Occipital lobe (tissue), 2 donors: Measurements from ENCODE around the gene FBXO47. TPM values are rescaled to one million over a fixed set of nuclear protein-coding genes. Genes with fewer than 3 reads are reported as not detected.
"Not testable (repeated sequence)": the region's sequence is repeated elsewhere in the genome, so short reads cannot be mapped to it uniquely, and the experiment has no call there.

Experiments
- DNase-seq: peaks from one replicate; lab custom pipeline; 2025; lab: John Stamatoyannopoulos, UW
- total RNA-seq: library from RNA; depleted of rRNA; stranded (reverse); fragments of >200 nt; gene quantifications from one replicate; pipeline ENCODE4 v1.2.3, GENCODE V29; 2014

The FBXO47 gene
- total RNA-seq, 1 donor from 2014 or later: not detected

DNA sequence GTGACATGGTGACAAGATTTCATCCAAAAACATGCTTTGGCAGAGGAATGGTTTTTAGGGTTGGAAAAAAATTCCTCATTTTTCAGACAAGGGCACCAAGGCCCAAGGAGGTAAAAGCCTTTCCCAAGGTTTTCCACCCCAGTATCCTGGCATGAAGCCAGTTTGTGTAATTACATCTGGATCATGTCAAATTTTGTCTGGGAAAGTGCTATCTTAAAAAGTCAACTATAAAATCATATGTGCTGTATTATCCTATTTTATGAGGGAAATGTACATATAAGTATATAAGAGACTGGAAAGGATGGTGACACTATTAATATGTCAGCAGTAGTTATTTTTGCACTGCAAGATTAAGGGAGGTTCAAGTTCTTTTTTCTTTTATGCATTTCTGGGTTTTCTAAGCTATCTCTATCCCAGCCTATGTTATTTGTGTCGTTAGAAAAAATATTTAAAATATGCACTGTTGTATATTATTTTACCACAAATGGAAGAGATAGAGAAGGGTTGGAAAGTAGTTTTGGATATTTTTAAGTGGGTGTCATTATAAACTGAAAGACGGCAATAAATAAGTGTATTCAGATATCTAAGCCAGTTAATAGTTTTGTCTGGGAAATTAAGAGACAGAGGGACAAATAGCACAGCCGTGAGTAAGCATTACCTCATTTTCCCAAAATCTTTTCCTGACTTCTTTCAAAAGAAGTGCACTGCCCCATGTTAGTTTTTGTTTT, 13.5 kb upstream of the FBXO47 start:
- no peak for DNase-seq

DNA sequence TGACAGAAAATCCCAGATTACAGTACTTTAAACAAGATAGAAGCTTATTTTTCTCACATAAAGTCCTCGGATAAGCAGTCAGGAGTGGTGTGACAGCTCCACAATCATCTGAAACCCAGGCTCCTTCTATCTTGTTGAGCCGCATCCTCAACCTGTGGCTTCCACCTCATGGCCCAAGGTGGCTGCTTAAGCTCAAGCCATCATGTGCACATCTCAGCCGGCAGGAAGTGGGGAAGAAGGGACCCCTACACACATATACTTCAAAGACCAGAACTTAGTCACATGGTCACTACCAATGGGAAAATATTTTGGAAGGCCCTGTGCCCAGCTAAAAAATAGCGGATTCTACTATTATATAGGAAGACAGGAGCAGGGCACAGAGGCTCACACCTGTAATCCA, 11.0 kb upstream of the FBXO47 start:
- DNase-seq: no peak

DNA sequence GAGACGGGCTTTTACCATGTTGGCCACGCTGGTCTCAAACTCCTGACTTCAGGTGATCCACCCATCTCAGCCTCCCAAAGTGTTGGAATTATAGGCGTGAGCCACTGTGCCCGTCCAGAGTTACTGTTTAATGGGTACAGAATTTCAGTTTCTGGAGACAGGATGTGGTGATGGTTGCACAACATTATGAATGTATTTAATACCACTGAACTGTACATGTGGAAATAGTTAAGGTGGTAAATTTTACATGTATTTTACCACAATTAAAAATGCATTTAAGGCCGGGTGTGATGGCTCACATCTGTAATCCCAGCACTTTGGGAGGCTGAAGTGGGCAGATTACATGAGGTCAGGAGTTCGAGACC, 9.0 kb upstream of the FBXO47 start:
- DNase-seq: not testable (repeated sequence)

DNA sequence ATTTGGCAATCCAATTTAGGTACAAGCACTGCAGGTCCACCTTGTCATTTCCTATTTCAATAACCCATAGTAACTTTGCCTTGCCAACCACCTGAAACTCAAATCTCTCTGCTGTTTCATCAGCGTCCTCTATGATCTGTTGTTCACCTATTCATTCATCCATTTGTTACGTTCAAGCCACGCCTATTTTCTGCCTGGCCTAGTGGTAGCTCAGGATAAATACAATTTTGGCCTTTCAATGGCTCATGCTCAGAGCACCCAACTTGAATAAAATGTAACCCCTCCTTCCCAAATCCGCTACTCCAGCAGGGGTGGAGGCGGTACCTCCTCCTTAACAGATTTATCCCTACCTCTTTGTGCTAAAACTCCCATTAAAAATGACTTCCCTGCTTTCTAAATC, 3.6 kb upstream of the FBXO47 start:
- DNase-seq: no peak

DNA sequence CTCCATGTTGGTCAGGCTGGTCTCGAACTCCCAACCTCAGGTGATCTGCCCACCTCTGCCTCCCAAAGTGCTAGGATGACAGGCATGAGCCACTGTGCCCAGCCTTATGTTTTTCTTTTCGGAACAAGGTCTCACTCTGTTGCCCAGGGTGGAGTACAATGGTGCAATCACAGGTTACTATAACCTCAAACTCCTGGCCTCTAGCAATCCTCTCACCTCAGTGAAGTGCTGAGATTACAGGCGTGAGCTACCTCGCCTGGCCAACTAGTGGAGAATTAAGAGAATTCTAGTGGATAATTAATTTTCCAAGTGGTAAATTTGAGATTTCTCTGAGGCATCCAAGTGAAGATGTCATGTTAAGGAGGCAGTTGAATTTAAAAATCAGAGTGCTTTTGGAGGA, 2.9 kb upstream of the FBXO47 start:
- DNase-seq: no peak

DNA sequence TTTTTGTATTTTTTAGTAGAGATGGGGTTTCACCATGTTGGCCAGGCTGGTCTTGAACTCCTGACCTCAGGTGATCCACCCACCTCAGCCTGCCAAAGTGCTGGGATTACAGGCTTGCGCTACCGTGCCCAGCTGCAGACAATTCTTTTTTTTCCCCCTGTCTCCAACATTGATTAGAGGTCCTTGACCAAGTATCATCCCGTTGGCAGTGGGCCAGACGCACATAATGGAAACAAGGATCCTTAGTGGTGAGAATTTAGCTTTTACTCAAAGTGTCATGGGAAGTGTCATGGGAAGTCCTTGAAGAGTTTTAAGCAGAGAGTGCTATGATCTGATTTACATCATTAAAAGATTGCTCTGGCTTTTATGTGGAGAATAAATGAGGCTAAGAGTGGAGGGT, 2.1 kb upstream of the FBXO47 start:
- DNase-seq: no peak

DNA sequence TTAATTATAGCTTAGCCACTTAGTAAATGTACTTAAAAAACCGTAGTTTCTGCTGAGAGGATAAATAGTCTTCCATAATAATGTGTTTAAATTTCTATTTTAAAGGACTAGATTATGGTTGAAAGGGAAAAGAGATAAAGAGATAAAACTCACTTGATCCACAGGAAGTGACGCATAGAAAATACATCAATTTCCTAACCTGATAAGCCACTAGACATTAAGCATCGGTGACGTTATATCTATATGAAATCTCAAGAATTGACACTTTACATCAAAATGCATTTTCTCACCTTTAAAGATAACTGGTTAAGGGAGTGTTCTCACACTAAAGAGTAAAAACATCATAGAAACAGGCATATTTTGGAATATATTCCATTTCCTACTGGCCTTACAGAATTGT, 5.8 kb downstream of the FBXO47 start:
- DNase-seq: no peak

DNA sequence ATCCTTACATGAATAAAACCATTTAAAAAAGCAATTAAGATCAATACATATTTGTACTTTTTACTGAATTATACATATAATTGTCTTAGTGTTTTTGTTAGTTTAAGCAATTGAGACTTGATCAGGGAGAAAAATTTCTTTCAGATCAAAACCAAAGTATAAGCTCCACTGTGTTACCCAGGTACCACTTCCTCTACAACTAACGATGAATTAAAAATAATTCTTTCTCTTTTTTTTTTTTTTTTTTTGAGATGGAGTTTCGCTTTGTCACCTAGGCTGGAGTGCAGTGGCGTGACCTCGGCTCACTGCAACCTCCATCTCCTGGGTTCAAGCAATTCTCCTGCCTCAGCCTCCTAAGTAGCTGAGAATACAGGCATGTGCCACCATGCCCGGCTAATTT, 6.8 kb downstream of the FBXO47 start:
- no peak for DNase-seq

DNA sequence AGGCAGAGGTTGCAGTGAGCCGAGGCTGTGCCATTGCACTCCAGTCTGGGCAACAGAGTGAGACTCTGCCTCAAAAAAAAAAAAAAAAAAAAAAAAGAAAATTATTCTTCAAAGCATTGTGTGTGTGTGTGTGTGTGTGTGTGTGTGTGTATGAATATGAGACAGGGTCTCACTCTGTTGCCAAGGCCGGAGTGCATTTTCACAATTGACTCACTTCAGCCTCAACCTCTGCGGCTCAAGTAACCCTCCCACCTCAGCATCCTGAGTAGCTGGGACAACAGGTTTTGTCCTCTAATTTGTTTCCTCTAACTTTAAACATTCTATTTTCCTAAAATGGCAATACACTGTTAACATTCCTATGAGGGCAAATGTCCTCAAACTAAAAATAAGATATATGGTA, 7.7 kb downstream of the FBXO47 start:
- no peak for DNase-seq

DNA sequence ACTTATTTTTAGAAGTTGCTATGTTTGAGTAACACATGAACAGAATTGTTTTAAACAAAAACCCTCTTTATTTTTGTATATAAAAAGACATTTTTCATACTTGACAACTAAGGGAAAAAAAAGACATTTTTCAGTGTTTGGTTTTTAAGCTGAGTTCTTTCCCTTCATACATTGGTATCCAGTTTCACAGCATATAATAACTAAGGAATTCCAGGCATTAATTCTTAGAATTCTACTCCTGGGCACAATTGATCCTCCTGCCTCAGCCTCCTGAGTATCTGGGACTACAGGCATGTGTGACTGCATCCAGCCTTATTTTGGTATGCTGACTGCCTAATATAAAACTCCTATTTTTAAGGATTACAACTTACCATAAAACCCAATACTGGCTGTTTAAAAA, 8.4 kb downstream of the FBXO47 start:
- DNase-seq: no peak

DNA sequence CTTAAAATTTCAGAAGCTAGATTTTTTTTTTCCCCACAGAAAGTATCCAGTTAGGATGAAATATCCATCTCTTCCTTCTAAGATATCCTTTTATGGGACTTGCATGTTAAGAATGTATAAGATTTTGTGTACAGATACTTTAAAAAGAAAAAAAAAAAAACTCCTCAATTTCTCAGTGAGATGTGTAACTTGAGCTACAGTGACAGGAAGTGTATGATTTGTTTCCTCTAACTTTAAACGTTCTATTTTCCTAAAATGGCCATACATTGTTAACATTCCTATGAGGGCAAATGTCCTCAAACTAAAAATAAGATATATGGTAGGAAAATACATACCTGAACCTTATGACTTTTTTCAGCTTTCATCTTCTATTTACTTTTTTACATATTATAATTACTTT, 8.9 kb downstream of the FBXO47 start:
- no peak for DNase-seq

DNA sequence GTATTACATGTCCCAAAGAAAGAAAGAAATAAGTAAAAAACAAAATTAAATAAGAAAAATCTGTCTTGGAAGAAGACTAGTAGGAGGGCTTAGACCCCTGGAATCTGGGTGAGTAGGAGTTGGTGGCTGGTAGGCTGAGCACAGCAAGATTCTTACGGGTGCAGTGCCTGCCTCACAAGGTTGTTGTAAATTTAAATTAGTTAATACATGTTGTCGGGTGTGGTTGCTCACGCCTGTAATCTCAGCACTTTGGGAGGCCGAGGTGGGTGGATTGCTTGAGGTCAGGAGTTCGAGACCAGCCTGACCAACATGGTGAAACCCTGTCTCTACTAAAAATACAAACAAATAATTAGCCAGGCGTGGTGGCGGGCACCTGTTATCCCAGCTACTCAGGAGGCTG, 13.4 kb downstream of the FBXO47 start:
- not testable (repeated sequence) for DNase-seq

DNA sequence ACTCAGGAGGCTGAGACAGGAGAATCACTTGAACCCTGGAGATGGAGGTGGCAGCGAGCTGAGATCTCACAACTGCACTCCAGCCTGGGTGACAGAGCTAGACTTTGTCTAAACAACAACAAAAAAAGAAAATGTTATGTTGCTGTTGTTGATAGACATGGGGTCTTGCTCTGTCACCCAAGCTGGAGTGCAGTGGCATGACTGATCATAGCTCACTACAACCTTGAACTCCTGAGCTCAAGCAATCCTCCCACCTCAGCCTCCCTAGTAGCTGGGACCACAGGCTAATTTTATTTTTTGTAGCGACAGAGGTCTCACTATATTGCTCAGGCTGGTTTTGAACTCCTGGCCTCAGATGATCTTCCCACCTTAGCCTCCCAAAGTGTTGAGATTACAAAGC, 20.0 kb downstream of the FBXO47 start:
- DNase-seq: no peak

DNA sequence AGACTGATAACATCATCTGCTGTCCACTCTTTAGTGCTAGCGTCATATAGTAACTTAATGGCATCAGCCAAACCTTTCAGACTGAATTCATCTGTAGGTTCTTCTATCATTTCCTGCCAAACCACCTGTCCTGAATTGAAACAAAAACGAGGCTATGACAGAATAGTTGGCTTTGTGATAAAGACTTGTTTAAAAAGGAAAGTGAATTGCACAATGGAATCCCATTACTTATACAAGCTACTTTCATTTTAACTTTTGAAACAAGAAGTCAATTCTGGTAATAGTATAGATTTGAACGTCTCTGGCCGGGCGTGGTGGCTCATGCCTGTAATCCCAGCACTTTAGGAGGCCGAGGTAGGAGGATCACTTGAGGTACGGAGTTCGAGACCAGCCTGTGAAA, 23.6 kb downstream of the FBXO47 start:
- no peak for DNase-seq

DNA sequence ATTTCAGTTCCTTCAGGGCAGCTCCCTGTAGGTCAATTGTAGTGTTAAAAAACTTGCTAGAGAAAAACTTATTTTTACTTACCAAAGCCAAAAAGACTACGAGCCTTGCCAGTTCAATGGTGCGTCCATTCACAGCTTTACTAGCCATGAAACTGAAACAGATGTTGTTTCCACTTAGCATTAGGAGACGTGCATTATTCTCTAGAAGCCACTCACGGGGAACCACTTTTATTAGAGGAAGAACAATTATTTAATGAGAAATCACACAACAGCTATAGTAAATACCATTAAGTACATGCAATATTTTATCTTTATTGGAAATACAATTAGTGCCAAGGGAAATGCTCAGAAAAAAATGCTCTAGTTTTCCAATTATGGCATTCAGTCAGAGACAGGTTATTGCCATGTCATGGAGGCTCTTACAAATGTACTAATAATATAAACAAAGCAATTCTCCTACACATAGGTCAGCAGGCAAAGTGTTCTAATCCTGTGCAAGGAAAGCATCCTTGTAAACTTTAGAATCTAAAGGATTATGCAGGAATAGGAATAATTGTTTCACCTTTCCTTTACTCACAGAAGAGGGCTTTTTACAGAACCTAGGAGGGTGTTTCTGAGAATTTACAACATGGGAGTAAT, 24.4 kb downstream of the FBXO47 start:
- no peak for DNase-seq

DNA sequence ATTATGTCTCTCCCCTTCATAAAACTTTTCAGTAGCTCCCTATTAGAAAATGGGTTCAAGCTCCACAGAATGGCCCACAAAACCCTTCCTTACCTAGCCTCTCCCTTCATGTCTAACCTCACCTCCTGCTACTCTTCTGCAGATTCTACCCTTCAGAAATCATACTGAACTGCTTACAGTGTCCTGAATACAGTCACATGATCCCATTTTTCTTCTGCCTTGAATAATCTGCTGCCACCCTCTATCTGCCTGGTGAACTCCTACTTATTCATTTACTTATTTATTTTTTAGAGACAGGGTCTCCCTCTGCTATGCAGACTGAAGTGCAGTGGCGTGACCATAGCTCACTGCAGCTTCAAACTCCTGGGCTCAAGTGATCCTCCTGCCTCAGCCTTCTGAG, 26.8 kb downstream of the FBXO47 start:
- no peak for DNase-seq

DNA sequence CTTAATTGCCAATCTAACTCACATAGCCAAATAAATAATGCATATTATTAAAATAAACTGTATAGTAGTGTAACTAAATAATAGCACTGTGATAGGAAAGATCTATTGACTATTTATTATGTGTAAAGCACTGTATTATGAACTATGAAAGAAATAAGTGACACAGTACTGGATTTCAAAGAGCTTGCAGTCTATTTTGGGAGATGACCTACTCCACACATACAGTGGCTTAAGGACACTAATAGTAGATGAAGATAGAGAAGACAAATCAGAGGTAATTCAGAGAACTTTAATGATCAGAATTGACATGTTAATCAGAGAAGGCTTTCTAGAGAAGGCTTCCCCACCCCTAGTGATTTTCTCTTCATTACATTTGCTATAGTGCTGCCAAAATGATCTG, 27.2 kb downstream of the FBXO47 start:
- DNase-seq: no peak

DNA sequence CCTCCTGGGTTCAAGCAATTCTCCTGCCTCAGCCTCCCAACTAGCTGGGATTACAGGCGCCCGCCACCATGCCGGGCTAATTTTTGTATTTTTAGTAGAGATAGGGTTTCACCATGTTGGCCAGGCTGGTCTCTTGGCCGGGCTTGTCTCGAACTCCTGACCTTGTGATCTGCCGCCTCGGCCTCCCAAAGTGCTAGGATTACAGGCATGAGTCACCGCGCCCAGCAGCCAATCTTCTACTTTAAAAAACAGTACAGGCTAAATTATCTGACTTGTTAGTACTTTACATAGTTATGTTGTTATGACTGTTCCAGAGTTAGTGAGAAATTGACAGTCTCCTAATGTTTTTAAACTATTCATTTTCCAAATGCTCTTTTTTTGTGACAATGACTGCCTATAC, 33.2 kb downstream of the FBXO47 start:
- not testable (repeated sequence) for DNase-seq

DNA sequence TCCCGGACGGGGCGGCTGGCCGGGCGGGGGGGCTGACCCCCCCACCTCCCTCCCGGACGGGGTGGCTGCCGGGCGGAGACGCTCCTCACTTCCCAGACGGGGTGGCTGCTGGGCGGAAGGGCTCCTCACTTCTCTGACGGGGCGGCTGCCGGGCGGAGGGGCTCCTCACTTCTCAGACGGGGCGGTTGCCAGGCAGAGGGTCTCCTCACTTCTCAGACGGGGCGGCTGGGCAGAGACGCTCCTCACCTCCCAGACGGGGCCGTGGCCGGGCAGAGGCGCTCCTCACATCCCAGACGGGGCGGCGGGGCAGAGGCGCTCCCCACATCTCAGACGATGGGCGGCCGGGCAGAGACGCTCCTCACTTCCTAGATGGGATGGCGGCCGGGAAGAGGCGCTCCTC, 36.4 kb downstream of the FBXO47 start:
- not testable (repeated sequence) for DNase-seq

DNA sequence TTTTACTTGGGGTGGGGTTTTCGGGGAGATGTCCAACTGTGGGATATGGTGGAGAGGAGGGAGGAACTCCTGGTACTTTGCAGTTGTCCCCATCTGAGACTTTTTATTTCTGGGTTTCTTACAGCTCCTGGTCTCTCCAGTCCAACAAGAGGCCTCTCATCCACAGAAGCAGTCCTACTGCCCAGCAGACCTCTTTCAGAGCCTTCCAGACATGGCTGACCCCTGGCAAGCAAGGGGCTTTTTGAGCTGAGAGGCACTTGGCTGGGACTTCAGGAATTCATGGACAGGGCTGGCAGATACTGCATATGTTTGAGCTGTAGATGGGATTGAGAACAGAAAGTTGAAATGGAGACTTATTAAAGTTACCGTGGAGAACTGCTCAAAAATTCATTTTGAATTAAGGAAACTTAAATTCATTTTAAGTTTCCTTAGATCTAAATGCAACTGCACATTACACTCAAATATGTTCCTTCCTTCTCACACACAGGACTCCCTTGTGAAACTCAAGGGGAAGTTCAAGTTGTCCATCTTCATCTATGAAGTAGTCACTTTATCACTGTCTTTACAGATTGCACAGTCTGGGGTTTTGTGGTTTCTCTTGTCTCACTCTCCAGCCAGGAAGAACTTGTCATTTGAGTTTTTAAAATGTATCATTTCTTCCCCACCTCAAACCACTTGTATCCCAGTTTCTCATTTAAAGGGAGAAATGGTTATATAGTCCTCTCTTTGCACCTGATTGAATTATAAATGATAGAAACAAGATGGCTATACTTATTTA, 40.7 kb downstream of the FBXO47 start:
- DNase-seq: no peak

DNA sequence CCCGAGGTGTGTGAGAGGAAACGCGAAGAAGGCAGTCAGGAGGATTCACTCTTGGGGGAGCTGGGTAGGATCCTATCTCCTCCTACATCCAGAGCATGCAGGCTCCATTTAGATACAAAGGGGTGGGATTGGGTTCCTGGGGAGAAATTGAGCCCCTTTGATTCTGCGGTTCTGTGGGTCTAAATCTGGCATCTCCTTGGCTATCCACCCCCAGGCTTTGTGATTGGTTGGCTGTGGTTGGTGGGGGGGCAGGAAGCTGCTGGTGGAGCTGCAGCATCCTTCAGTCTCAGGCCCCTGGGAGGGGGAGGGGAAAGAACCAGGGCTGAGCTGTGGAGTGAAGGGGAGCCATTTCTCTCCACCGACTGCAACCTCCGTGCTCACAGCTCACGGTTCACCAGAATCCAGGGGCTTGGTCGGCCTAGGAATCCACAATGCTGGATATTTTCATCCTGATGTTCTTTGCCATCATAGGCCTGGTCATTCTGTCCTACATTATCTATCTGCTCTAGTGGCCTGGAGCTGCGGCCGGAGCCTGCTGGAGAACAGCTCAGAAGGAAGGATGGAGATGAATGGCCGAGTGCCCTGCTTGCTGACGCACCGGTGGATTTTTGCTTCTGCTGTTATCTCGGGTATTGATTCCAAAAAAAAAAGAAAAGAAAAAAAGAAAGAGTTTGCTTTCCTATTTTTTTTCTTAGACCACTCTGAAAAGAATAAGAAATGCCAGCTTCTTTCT, 41.8 kb downstream of the FBXO47 start, which contains the start of gene LASP1NB:
Gene LASP1NB (plus strand): TSS at position 352 of the 733 bp plus-strand sequence.
- peak; percentile 88 for DNase-seq
